HUES6 (cell line): ENCODE results near the gene HECTD4.
"Not testable (repeated sequence)": the region's sequence is repeated elsewhere in the genome, so short reads cannot be mapped to it uniquely, and the experiment has no call there.

ENCODE experiments used
- H3K27ac ChIP-seq: 2 replicates; pipeline ENCODE4 v1.7.0; 2013; ENCODE audit warnings: low read depth, mild to moderate bottlenecking, low read length, inconsistent platforms
- H3K27me3 ChIP-seq: 2 replicates; pipeline ENCODE4 v1.6.1; 2013; ENCODE audit warnings: low read length; ENCODE audit not compliant: control insufficient read depth, insufficient read depth
- H3K36me3 ChIP-seq: 2 replicates; pipeline ENCODE4 v1.6.1; 2013; ENCODE audit warnings: low read length; ENCODE audit not compliant: control insufficient read depth, insufficient read depth
- H3K4me1 ChIP-seq: 2 replicates; pipeline ENCODE4 v1.6.1; 2013; ENCODE audit warnings: low read length; ENCODE audit not compliant: control insufficient read depth, insufficient read depth
- H3K4me3 ChIP-seq: 2 replicates; pipeline ENCODE4 v1.5.1; 2013; ENCODE audit warnings: low read depth, low read length
- H3K9ac ChIP-seq: one replicate; pipeline ENCODE4 v1.6.1; 2013; ENCODE audit warnings: mild to moderate bottlenecking, low read length
- H3K9me3 ChIP-seq: 2 replicates; pipeline ENCODE4 v1.6.1; 2013; ENCODE audit warnings: low read depth, low read length; ENCODE audit not compliant: control insufficient read depth, insufficient read depth

Gene HECTD4

GRCh38 chr12:112418608-112419296 lies 36.5 kb upstream of the HECTD4 start, which contains the start of gene PTPN11:
PTPN11 (plus strand) TSS chr12:112418947; CDS start chr12:112419112, 165 bp downstream.
- H3K27me3 ChIP-seq: no peaks in the 10 kb centered on the region
- peaks cover 5% of the 10 kb centered on the region; the same call in 1 of the 2 replicates for H3K4me1 ChIP-seq
- H3K27ac ChIP-seq: peak within 1 kb of the TSS; percentile 99
- peak within 1 kb of the TSS; percentile 100 for H3K4me3 ChIP-seq
- no peaks in the 10 kb centered on the region for H3K9me3 ChIP-seq
- no peaks in the 10 kb centered on the region for H3K36me3 ChIP-seq
- H3K9ac ChIP-seq: peak within 1 kb of the TSS; percentile 98

- Histone ChIP-seq H3K27ac (peak overlapping the region; percentile 99), H3K36me3 (no peaks in the 10 kb centered on the region), H3K4me3 (peak overlapping the region; percentile 100), H3K4me1 (peaks cover 5% of the 10 kb centered on the region; the same call in 1 of the 2 replicates), H3K9me3 (no peaks in the 10 kb centered on the region), H3K27me3 (no peaks in the 10 kb centered on the region), H3K9ac (peak overlapping the region; percentile 98)
Measured at GRCh38 chr12:112418273-112418607, 36.0 kb upstream of the HECTD4 start.

- H3K4me3 ChIP-seq, H3K9me3 ChIP-seq, H3K36me3 ChIP-seq, H3K27me3 ChIP-seq, H3K9ac ChIP-seq, H3K27ac ChIP-seq, H3K4me1 ChIP-seq: not testable (repeated sequence)
Measured at GRCh38 chr12:112415457-112415856, 33.2 kb upstream of the HECTD4 start.

GRCh38 chr12:112413855-112414625 lies 31.8 kb upstream of the HECTD4 start:
- H3K9ac ChIP-seq: no peak overlapping the region
- H3K9me3 ChIP-seq: no peaks in the 10 kb centered on the region
- H3K36me3 ChIP-seq: no peaks in the 10 kb centered on the region
- H3K27me3 ChIP-seq: 0 out of 2 replicates have a peak, but pooled peaks cover 2% of the 10 kb centered on the region
- no peaks in the 10 kb centered on the region for H3K4me1 ChIP-seq
- H3K4me3 ChIP-seq: no peak overlapping the region
- no peak overlapping the region for H3K27ac ChIP-seq

- H3K27ac ChIP-seq: no peak overlapping the region
- H3K9me3 ChIP-seq: no peaks in the 10 kb centered on the region
- H3K9ac ChIP-seq: no peak overlapping the region
- no peak overlapping the region for H3K4me3 ChIP-seq
- H3K27me3 ChIP-seq: 0 out of 2 replicates have a peak, but pooled peaks cover 2% of the 10 kb centered on the region
- H3K36me3 ChIP-seq: peaks cover 39% of the 10 kb centered on the region
- H3K4me1 ChIP-seq: 0 out of 2 replicates have a peak, but pooled peaks cover 5% of the 10 kb centered on the region
Measured at GRCh38 chr12:112409906-112410244, 27.6 kb upstream of the HECTD4 start.

GRCh38 chr12:112409064-112409905 lies 27.1 kb upstream of the HECTD4 start, which contains the start of gene RPL6:
RPL6 (minus strand) TSS chr12:112409605; CDS start chr12:112408656, 949 bp downstream.
- H3K4me1 ChIP-seq: 0 out of 2 replicates have a peak, but pooled peaks cover 5% of the 10 kb centered on the region
- peaks cover 45% of the 10 kb centered on the region for H3K36me3 ChIP-seq
- H3K9ac ChIP-seq: peak within 1 kb of the TSS; percentile 97
- H3K27me3 ChIP-seq: 0 out of 2 replicates have a peak, but pooled peaks cover 2% of the 10 kb centered on the region
- H3K4me3 ChIP-seq: peak within 1 kb of the TSS; percentile 93
- no peaks in the 10 kb centered on the region for H3K9me3 ChIP-seq
- peak within 1 kb of the TSS; percentile 99 for H3K27ac ChIP-seq

GRCh38 chr12:112408621-112409020 lies 26.4 kb upstream of the HECTD4 start:
- 0 out of 2 replicates have a peak, but pooled peaks cover 5% of the 10 kb centered on the region for H3K4me1 ChIP-seq
- H3K27ac ChIP-seq: peak overlapping the region; percentile 99
- peak overlapping the region; percentile 97 for H3K9ac ChIP-seq
- H3K4me3 ChIP-seq: peak overlapping the region; percentile 93
- peaks cover 49% of the 10 kb centered on the region for H3K36me3 ChIP-seq
- H3K9me3 ChIP-seq: no peaks in the 10 kb centered on the region
- 0 out of 2 replicates have a peak, but pooled peaks cover 2% of the 10 kb centered on the region for H3K27me3 ChIP-seq

GRCh38 chr12:112407683-112408082 lies 25.5 kb upstream of the HECTD4 start:
- H3K27me3 ChIP-seq, H3K9ac ChIP-seq, H3K9me3 ChIP-seq, H3K27ac ChIP-seq, H3K4me1 ChIP-seq: not testable (repeated sequence)
- Histone ChIP-seq H3K36me3 (peaks cover 49% of the 10 kb centered on the region), H3K4me3 (peak overlapping the region; percentile 93)

- H3K27ac ChIP-seq: no peak overlapping the region
- peak overlapping the region; percentile 93; the same call in 1 of the 2 replicates for H3K4me3 ChIP-seq
- H3K9ac ChIP-seq: no peak overlapping the region
- peaks cover 49% of the 10 kb centered on the region for H3K36me3 ChIP-seq
- 0 out of 2 replicates have a peak, but pooled peaks cover 5% of the 10 kb centered on the region for H3K4me1 ChIP-seq
- 0 out of 2 replicates have a peak, but pooled peaks cover 2% of the 10 kb centered on the region for H3K27me3 ChIP-seq
- H3K9me3 ChIP-seq: no peaks in the 10 kb centered on the region
Measured at GRCh38 chr12:112406519-112407488, 24.6 kb upstream of the HECTD4 start.
